ENCODE measurements around the gene PAQR9.

GRCh38 chr3:142958707-142959106 lies 4.8 kb downstream of the PAQR9 start:
- TF ChIP-seq CTCF (IDR thresholded peaks at IDR 0.05) (no peak), POLR2A (IDR thresholded peaks at IDR 0.05) (no peak)

Measured in stomach (tissue), 4 donors.